GM18508 (cell line): ENCODE results near the gene RPF1.
"Not testable (repeated sequence)": the region's sequence is repeated elsewhere in the genome, so short reads cannot be mapped to it uniquely, and the experiment has no call there.

Experiments used
- ATAC-seq: cut with Tn5 transposase; IDR thresholded peaks from one replicate; pipeline ENCODE4 v1.9.1; 2021; ENCODE audit warnings: moderate number of reproducible peaks; ENCODE audit not compliant: insufficient read depth, unreplicated experiment

RPF1 gene

GRCh38 chr1:84478876-84479868 lies at the start of gene RPF1:
RPF1 (plus strand) TSS chr1:84479266; CDS start chr1:84479282, 16 bp downstream.
- peak; percentile 83 for ATAC-seq

GRCh38 chr1:84430546-84430945 lies 48.5 kb upstream of the RPF1 start:
- ATAC-seq: no peak

- no peak for ATAC-seq
These were observed 45.6 kb upstream of the RPF1 start for GRCh38 chr1:84433258-84434080.

- ATAC-seq: no peak
These were observed 44.8 kb upstream of the RPF1 start for GRCh38 chr1:84434081-84434769.

GRCh38 chr1:84434801-84435549 lies 44.1 kb upstream of the RPF1 start:
- peak; percentile 42 for ATAC-seq

GRCh38 chr1:84436876-84437655 lies 42.0 kb upstream of the RPF1 start:
- peak; percentile 43 for ATAC-seq

- ATAC-seq: peak; percentile 94
These were observed 36.8 kb upstream of the RPF1 start for GRCh38 chr1:84442256-84442655.

- not testable (repeated sequence) for ATAC-seq
These were observed 36.1 kb upstream of the RPF1 start for GRCh38 chr1:84442747-84443646.

- ATAC-seq: not testable (repeated sequence)
These were observed 30.4 kb upstream of the RPF1 start for GRCh38 chr1:84448704-84449103.

GRCh38 chr1:84450910-84451309 lies 28.2 kb upstream of the RPF1 start:
- ATAC-seq: no peak

GRCh38 chr1:84452436-84452835 lies 26.6 kb upstream of the RPF1 start:
- ATAC-seq: no peak

- ATAC-seq: no peak
These were observed 16.9 kb upstream of the RPF1 start for GRCh38 chr1:84462118-84462517.

- no peak for ATAC-seq
These were observed 11.8 kb upstream of the RPF1 start for GRCh38 chr1:84467298-84467697.

- no peak for ATAC-seq
These were observed 2.8 kb upstream of the RPF1 start for GRCh38 chr1:84476225-84476624.

GRCh38 chr1:84479998-84480397 lies 932 bp downstream of the RPF1 start:
- no peak for ATAC-seq

GRCh38 chr1:84480650-84481049 lies 1.6 kb downstream of the RPF1 start:
- ATAC-seq: no peak

GRCh38 chr1:84481317-84481716 lies 2.3 kb downstream of the RPF1 start:
- no peak for ATAC-seq

- no peak for ATAC-seq
These were observed 9.0 kb downstream of the RPF1 start for GRCh38 chr1:84488107-84488506.
